ENCODE measurements around the gene DUSP15.

DUSP15 gene

GRCh38 chr20:31811796-31812728 is 58.3 kb downstream of the DUSP15 start:
- Histone ChIP-seq H3K27me3 (replicated peaks; ENCODE audit: control insufficient read depth, insufficient read depth, low read length) (no peaks in the 10 kb centered on the region), H3K4me3 (replicated peaks; ENCODE audit: low read depth, low read length) (no peak overlapping the region), H3K36me3 (ENCODE audit: control insufficient read depth, insufficient read depth, low read length) (no peaks in the 10 kb centered on the region; the same call in 1 of the 2 replicates)
- no peak for DNase-seq (ENCODE audit: extremely low read depth, insufficient read length)
- no peak for TF ChIP-seq CTCF (IDR thresholded peaks at IDR 0.05; ENCODE audit: insufficient read depth, low read length, poor library complexity, severe bottlenecking)

- no peaks in the 10 kb centered on the region for H3K27me3 ChIP-seq (replicated peaks; ENCODE audit: control insufficient read depth, insufficient read depth, low read length)
- no peak for DNase-seq (ENCODE audit: extremely low read depth, insufficient read length)
- H3K36me3 ChIP-seq (ENCODE audit: control insufficient read depth, insufficient read depth, low read length): no peaks in the 10 kb centered on the region; the same call in 1 of the 2 replicates
- no peak for TF ChIP-seq CTCF (IDR thresholded peaks at IDR 0.05; ENCODE audit: insufficient read depth, low read length, poor library complexity, severe bottlenecking)
- no peak overlapping the region for H3K4me3 ChIP-seq (replicated peaks; ENCODE audit: low read depth, low read length)
Observed at GRCh38 chr20:31811198-31811597, 59.1 kb downstream of the DUSP15 start.

Measured in GM06990 (cell line).